GM19328 (cell line): ENCODE results near the gene BMPER.

Source experiments
- ATAC-seq: cut with Tn5 transposase; IDR thresholded peaks from one replicate; pipeline ENCODE4 v1.9.1; 2021; ENCODE audit warnings: mild to moderate bottlenecking, moderate library complexity; ENCODE audit not compliant: unreplicated experiment

The BMPER gene

GRCh38 chr7:34086064-34086463 lies 180.7 kb downstream of the BMPER start:
- no peak for ATAC-seq

- ATAC-seq = no peak
Observed at GRCh38 chr7:34086981-34087380, 181.6 kb downstream of the BMPER start.

GRCh38 chr7:34087892-34088891 lies 182.9 kb downstream of the BMPER start:
- ATAC-seq = no peak

- no peak for ATAC-seq
Observed at GRCh38 chr7:34090816-34091215, 185.5 kb downstream of the BMPER start.

GRCh38 chr7:34091321-34091917 lies 186.1 kb downstream of the BMPER start:
- no peak for ATAC-seq

GRCh38 chr7:34093276-34093675 lies 187.9 kb downstream of the BMPER start:
- no peak for ATAC-seq

GRCh38 chr7:34096198-34096651 lies 190.9 kb downstream of the BMPER start:
- ATAC-seq = no peak

GRCh38 chr7:34096777-34097176 lies 191.4 kb downstream of the BMPER start:
- no peak for ATAC-seq

GRCh38 chr7:34100661-34101060 lies 195.3 kb downstream of the BMPER start:
- ATAC-seq = no peak

GRCh38 chr7:34104115-34104514 lies 198.8 kb downstream of the BMPER start:
- no peak for ATAC-seq

GRCh38 chr7:34104992-34105391 lies 199.7 kb downstream of the BMPER start:
- ATAC-seq = no peak

GRCh38 chr7:34107276-34107675 lies 201.9 kb downstream of the BMPER start:
- ATAC-seq = no peak

- no peak for ATAC-seq
Observed at GRCh38 chr7:34108165-34108564, 202.8 kb downstream of the BMPER start.

- no peak for ATAC-seq
Observed at GRCh38 chr7:34109936-34110780, 204.8 kb downstream of the BMPER start.

- no peak for ATAC-seq
Observed at GRCh38 chr7:34111031-34111430, 205.7 kb downstream of the BMPER start.

- no peak for ATAC-seq
Observed at GRCh38 chr7:34115503-34115902, 210.2 kb downstream of the BMPER start.

- ATAC-seq = no peak
Observed at GRCh38 chr7:34117573-34117972, 212.2 kb downstream of the BMPER start.

GRCh38 chr7:34121366-34121765 lies 216.0 kb downstream of the BMPER start:
- no peak for ATAC-seq

GRCh38 chr7:34123316-34123715 lies 218.0 kb downstream of the BMPER start:
- ATAC-seq = no peak

- ATAC-seq = no peak
Observed at GRCh38 chr7:34124765-34125164, 219.4 kb downstream of the BMPER start.

GRCh38 chr7:34128762-34129161 lies 223.4 kb downstream of the BMPER start:
- no peak for ATAC-seq
